Spinal cord (tissue), 10 donors: ENCODE measurements around the gene SLC28A1. TPM values are rescaled to one million over a fixed set of nuclear protein-coding genes. Genes with fewer than 3 reads are reported as not detected.
A peak's percentile ranks its signal among the peaks of the same experiment; 100 is the strongest.

Experiments used
- DNase-seq, 6 donors: peaks; one replicate each; pipeline versions ENCODE4 v3.0.0 to v3.0.0-alpha.2; 2013 to 2015; ENCODE audit warnings: low spot score in 6 of 6, low read depth in 4 of 6
- H3K27ac ChIP-seq: one replicate; pipeline ENCODE4 v1.5.1; 2013; ENCODE audit warnings: low read depth, low read length, control low read depth
- H3K27me3 ChIP-seq: one replicate; pipeline ENCODE4 v1.6.1; 2013; ENCODE audit warnings: low read length; ENCODE audit not compliant: control insufficient read depth, insufficient read depth
- H3K36me3 ChIP-seq: one replicate; pipeline ENCODE4 v1.6.1; 2013; ENCODE audit warnings: low read length; ENCODE audit not compliant: control insufficient read depth, insufficient read depth
- H3K4me1 ChIP-seq: one replicate; pipeline ENCODE4 v1.6.1; 2013; ENCODE audit warnings: low read length; ENCODE audit not compliant: control insufficient read depth, insufficient read depth
- H3K4me3 ChIP-seq: one replicate; pipeline ENCODE4 v1.5.1; 2013; ENCODE audit warnings: low read depth, low read length, control low read depth
- H3K9me3 ChIP-seq: one replicate; pipeline ENCODE4 v1.6.1; 2013; ENCODE audit warnings: low read length; ENCODE audit not compliant: control insufficient read depth, insufficient read depth
- WGBS: methylation state at CpG from one replicate; pipeline ENCODE4 v1.1.5; 2013; ENCODE audit warnings: missing lambda C conversion rate; ENCODE audit not compliant: insufficient coverage; 5-methylcytosine and 5-hydroxymethylcytosine counted together
- polyA plus RNA-seq, 2 donors: library from polyadenylated mRNA; unstranded; fragments of 120-200 nt; gene quantifications; one replicate each; pipeline ENCODE4 v1.2.1, GENCODE V29; 2013; ENCODE audit not compliant: insufficient read length in 2 of 2
- total RNA-seq, 2 donors: library from RNA; depleted of rRNA in 1 of 2; stranded (reverse); fragments of 120-200 nt in 1 of 2; fragments of >200 nt in 1 of 2; gene quantifications; one replicate each; pipeline versions ENCODE4 v1.2.3 to v1.2.4, GENCODE V29; 2013 to 2014
- donor health status: healthy.

SLC28A1 gene
- total and polyA plus RNA-seq, 4 donors, result 0.13 to 0.22 (median 0.20) TPM

DNA sequence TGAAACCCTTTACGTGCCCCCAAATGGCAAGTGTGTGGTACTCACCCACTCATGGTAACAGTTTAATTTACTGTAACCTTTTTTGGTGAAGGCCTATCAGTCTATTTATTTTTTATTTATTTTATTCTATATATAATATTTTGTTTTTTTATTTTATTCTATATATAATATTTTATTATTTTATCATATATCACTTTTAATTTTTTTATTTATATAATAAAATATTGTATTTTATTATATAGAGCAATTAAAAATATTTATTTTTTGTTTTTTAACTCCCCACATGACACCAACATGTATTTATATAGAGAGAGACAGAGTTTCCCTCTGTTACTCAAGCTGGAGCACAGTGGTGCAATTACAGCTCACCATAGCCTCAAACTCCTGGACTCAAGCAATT, 41.4 kb downstream of the SLC28A1 start:
- Histone ChIP-seq H3K27me3 (no peaks in the 10 kb centered on the region), H3K9me3 (no peaks in the 10 kb centered on the region), H3K4me3 (no peak overlapping the region), H3K4me1 (peaks cover 10% of the 10 kb centered on the region), H3K27ac (no peak overlapping the region), H3K36me3 (no peaks in the 10 kb centered on the region)
- no peak for DNase-seq
- no CpG with 5 or more reads among the region's 1 CpG for WGBS

DNA sequence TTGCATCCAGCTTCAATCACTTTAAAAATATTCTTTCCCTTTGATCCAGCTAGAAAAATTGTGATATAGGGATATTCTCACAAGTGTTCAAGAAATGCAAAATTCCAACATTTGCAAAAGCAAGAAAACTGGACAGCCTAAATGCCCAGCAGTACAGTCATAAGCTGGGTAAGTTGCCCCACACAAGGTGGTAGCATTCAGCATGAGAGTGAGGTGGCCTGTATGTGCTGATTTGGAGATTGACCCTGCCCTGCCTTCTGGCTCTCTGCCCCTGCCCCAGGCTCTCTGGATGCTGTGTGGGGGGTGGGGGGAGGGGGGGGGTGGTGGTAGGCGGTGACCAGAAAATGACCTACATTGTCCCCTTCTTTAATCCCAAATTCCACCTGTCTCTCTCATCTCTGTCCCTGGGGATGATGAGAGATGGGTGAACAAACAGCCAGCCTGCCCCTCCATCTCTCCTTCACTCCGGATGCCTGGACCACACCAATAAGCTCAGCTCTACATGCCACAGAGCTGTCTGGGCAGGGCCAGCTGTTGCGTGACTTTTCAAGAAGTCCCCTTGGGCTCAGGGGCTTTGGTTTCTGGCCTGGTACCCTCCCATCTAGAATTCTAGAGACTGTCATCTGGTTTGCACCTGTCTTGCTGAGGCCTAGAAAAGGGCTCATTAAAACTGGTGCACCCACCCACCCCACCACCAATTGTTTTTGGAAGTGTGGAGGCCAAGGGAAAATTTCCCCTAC, 42.2 kb downstream of the SLC28A1 start:
- no peak overlapping the region for H3K27ac ChIP-seq
- H3K36me3 ChIP-seq, result no peaks in the 10 kb centered on the region
- 90% methylated on average over 2 of the region's 3 CpGs for WGBS

DNA sequence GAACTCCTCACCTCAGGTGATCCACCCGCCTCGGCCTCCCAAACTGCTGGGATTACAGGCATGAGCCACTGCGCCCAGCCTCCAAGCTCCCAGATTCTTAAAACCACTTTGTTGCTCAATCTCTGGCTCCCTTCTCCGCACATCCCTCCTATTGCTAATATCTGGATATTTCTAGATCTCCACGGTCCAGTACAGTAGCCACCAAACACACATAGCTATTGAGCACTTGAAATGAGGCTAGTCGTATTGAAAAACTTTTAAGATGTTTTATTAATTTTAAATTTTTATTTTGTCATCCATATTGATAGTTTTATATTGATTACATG, 44.3 kb downstream of the SLC28A1 start:
- Histone ChIP-seq H3K36me3 (no peaks in the 10 kb centered on the region), H3K27me3 (no peaks in the 10 kb centered on the region), H3K9me3 (no peaks in the 10 kb centered on the region), H3K4me1 (peaks cover 10% of the 10 kb centered on the region), H3K27ac (no peak overlapping the region), H3K4me3 (no peak overlapping the region)
- DNase-seq, result no peak
- WGBS, result 100% methylated on average over 2 of the region's 6 CpGs

More for the DNA sequence above, 42.2 kb downstream of the SLC28A1 start:
- Histone ChIP-seq H3K9me3 (no peaks in the 10 kb centered on the region), H3K4me3 (no peak overlapping the region), H3K4me1 (peaks cover 10% of the 10 kb centered on the region), H3K27me3 (no peaks in the 10 kb centered on the region)
- DNase-seq, result no peak

DNA sequence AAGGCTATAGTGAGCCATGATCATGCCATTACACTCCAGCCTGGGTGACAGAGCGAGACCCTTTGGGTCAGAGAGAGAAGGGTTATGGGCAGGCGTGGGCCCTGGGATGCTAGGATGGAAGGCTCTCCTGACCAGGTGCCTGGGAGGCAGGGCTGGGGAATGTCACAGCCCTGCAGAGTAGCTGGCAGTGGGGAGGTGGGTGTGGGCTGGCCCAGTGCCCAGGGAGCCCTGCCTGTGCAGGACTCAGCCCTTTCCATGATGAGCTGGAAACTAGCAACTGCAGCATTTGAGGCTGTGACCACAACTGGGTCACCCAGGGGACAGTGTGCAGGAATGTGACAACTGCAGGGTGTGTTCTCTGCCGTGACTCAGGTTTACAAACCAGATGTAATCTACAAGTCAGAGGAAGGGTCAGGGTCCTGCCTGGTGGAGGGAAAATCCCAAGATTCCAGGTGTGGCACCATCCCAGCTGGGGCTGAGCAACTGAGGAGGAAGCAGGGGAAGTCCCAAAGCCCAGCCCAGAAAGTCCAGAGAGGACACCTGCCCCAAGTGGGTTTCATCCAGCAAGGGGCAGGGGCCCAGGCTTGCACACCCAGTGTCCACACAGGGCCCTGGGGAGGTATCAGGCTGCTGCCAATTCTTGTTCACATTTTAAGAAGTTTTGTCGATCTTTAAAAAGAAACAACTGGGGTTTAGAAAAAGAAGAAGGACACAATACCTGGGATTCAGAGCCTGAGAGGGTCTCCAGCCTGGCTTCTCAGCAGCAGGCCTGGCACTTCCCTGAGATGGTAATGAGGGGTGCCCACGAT, 45.5 kb downstream of the SLC28A1 start:
- Histone ChIP-seq H3K9me3 (no peaks in the 10 kb centered on the region), H3K27ac (no peak overlapping the region), H3K27me3 (no peaks in the 10 kb centered on the region), H3K4me1 (peaks cover 10% of the 10 kb centered on the region), H3K4me3 (no peak overlapping the region), H3K36me3 (no peaks in the 10 kb centered on the region)
- no peak for DNase-seq
- 85% methylated on average over 3 of the region's 5 CpGs for WGBS

DNA sequence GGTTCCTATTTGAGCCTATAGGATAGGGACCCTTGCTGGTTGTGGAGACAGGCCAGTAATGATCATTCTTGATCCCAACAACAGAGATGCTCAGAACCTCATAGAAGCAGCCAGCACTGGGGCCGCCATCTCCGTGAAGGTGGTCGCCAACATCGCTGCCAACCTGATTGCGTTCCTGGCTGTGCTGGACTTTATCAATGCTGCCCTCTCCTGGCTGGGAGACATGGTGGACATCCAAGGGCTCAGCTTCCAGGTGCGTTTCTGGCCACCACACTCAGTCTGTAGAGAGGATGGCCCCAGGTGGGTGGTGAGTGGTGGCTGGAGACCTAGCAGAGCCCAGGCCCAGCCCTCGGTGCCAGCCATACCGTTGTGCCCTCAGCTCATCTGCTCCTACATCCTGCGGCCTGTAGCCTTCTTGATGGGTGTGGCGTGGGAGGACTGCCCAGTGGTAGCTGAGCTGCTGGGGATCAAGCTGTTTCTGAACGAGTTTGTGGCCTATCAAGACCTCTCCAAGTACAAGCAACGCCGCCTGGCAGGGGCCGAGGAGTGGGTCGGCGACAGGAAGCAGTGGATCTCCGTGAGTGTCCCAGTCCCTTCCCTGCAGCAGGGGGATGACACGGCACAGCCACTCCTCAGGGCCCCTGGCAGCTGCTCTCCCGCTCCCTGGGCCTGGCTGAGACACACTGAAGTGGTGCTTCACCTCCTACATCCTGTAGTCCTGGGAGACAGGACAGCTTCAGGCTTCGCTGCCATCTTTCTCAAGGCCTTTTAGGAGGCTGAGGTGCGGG, 50.7 kb downstream of the SLC28A1 start:
- Histone ChIP-seq H3K4me3 (no peak overlapping the region), H3K27me3 (no peaks in the 10 kb centered on the region), H3K36me3 (no peaks in the 10 kb centered on the region), H3K27ac (no peak overlapping the region), H3K9me3 (no peaks in the 10 kb centered on the region), H3K4me1 (peaks cover 2% of the 10 kb centered on the region)
- 87% methylated on average over 19 of the region's 21 CpGs for WGBS
- DNase-seq, result no peak

- H3K27me3 ChIP-seq, result no peaks in the 10 kb centered on the region
- H3K4me3 ChIP-seq, result no peak overlapping the region
- no peaks in the 10 kb centered on the region for H3K9me3 ChIP-seq
- 48% methylated on average over 2 of the region's 5 CpGs for WGBS
- H3K27ac ChIP-seq, result no peak overlapping the region
- peak in 2 of 6 donors; percentile 11 to 78 for DNase-seq
- no peaks in the 10 kb centered on the region for H3K36me3 ChIP-seq
- no peaks in the 10 kb centered on the region for H3K4me1 ChIP-seq
Observed at GRCh38 chr15:84937144-84937543, 52.7 kb downstream of the SLC28A1 start.

DNA sequence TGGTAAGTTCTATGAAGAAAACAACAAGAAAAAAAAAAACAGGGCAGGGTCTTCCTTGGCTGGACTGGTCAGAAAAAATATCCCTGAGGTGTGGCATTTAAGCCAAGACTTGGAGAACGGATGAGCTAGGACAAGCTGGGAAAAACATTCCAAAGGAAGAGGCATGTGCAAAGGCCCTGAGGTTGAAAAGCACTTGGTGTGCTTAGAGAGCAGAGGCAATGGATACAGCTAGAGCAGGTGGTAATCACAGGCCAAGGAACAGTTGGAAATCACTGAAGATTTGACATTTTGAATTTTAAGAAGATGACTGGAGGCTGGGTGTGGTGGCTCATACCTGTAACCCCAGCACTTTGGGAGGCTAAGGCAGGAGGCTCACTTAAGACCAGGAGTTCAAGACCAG, 54.3 kb downstream of the SLC28A1 start:
- H3K9me3 ChIP-seq, result no peaks in the 10 kb centered on the region
- H3K4me1 ChIP-seq, result no peaks in the 10 kb centered on the region
- no peaks in the 10 kb centered on the region for H3K36me3 ChIP-seq
- no peaks in the 10 kb centered on the region for H3K27me3 ChIP-seq
- no peak overlapping the region for H3K4me3 ChIP-seq
- DNase-seq, result no peak
- WGBS, result 100% methylated on average over 1 of the region's 1 CpG
- no peak overlapping the region for H3K27ac ChIP-seq

DNA sequence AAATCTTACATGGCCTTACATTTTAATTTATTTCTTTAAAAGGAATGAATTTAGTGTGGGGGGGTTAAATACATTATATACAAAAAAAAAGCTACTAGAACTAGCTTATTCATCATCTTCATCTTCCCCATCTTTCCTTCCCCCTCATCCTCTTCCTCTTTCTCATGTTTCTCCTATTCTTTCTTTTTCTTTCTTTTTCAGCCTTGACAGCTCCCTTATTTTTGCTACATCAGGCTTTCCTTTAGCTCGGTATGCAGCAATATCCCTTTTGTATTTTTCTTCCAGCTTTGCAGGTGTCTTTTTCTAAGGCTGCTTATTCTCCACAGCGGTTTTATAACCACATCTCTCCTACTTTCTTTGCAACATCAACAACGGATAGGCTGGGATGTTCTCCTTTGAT, 55.9 kb downstream of the SLC28A1 start:
- Histone ChIP-seq H3K9me3 (no peaks in the 10 kb centered on the region), H3K4me3 (no peak overlapping the region), H3K4me1 (no peaks in the 10 kb centered on the region), H3K27ac (no peak overlapping the region), H3K27me3 (no peaks in the 10 kb centered on the region), H3K36me3 (no peaks in the 10 kb centered on the region)
- no peak for DNase-seq
- 60% methylated on average over 1 of the region's 3 CpGs for WGBS

- H3K36me3 ChIP-seq, result no peaks in the 10 kb centered on the region
- no peak overlapping the region for H3K4me3 ChIP-seq
- H3K9me3 ChIP-seq, result no peaks in the 10 kb centered on the region
- 82% methylated on average over 2 of the region's 2 CpGs for WGBS
- DNase-seq, result no peak
- H3K27ac ChIP-seq, result no peak overlapping the region
- no peaks in the 10 kb centered on the region for H3K27me3 ChIP-seq
- peaks cover 8% of the 10 kb centered on the region for H3K4me1 ChIP-seq
Observed at GRCh38 chr15:84942456-84942855, 58.0 kb downstream of the SLC28A1 start.
